GM19455 (cell line): ENCODE results near the gene MEIOC.
"Not testable (repeated sequence)": the region's sequence is repeated elsewhere in the genome, so short reads cannot be mapped to it uniquely, and the experiment has no call there.

ENCODE experiments used
- ATAC-seq: cut with Tn5 transposase; IDR thresholded peaks from one replicate; pipeline ENCODE4 v1.9.1; 2021; ENCODE audit not compliant: unreplicated experiment

The MEIOC gene

DNA sequence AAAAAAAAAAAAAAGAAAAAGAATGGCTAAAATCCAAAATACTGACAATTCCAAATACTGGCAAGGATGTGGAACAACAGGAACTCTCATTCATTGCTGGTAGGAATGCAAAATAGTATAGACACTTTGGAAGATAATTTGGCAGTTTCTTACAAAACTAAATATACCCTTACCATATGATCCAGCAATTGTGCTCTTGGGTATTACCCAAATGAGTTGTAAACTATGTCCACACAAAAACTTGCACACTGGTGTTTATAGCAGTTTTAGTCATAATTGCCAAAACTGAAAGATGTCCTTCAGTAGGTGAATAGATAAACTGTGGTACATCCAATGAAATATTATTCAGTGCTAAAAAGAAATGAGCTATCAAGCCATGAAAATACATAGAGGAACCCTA lies 8.5 kb upstream of the MEIOC start:
- ATAC-seq: no peak

DNA sequence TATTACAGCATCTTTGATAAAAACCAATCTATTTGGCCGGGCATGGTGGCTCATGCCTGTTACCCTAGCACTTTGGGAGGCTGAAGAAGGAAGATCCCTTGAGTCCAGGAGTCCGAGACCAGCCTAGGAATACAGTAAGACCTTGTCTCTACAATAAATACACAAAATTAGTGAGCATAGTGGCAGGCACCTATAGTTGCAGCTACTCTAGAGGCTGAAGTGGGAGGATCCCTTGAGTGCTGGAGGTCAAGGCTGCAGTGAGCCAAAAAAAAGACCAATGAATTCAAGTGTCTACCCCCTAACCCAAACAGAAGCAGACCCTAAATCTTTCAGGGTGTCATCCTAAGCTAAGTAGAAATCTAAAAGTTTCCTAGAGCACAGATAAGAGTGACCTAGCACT lies 7.3 kb upstream of the MEIOC start:
- no peak for ATAC-seq

DNA sequence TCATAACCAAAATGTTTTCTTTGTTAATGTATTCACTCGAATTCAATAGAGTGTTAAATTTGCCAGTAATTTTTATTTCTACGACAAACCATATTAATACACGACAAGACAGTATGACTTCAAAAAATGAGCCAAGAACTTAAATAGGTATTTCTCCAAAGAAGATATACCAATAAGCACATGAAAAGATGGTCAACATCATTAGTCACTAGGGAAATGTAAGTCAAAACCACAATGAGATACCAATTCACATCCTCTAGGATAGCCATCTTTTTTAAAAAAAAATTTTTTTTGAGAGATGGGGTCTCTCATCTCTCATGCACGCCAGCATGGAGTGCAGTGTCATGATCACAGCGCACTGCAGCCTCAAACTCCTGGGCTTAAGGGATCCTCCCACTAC lies 5.0 kb upstream of the MEIOC start:
- no peak for ATAC-seq

DNA sequence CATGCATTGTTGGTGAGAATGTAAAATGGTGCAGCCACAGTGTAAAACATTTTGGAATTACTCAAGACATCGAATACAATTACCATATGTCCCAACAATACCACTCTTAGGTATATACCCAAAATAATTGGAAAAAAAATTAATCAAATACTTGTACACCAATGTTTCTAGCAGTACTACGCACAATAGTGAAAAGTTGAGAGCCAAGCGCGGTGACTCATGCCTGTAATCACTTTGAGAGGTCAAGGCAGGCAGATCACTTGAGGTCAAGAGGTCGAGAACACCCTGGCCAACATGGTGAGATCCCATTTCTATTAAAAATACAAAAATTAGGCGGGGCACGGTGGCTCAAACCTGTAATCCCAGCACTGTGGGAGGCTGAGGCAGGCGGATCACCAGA lies 3.5 kb upstream of the MEIOC start:
- no peak for ATAC-seq

DNA sequence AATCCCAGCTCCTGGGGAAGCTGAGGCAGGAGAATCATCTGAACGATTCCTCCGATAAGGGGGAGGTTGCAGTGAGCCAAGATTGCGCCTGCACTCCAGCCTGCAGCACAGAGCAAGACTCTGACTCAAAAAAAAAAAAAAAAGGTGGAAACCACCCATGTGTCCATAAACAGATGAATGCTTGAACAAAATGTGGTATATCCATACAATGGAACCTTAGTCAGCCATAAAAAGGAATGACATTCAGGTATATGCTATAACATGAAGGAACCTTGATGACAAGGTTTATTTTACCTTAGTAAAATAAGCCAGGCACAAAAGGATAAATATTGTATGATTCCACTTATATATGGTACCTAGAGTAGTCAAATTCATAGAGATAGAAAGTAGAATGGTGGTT lies 2.9 kb upstream of the MEIOC start:
- no peak for ATAC-seq

DNA sequence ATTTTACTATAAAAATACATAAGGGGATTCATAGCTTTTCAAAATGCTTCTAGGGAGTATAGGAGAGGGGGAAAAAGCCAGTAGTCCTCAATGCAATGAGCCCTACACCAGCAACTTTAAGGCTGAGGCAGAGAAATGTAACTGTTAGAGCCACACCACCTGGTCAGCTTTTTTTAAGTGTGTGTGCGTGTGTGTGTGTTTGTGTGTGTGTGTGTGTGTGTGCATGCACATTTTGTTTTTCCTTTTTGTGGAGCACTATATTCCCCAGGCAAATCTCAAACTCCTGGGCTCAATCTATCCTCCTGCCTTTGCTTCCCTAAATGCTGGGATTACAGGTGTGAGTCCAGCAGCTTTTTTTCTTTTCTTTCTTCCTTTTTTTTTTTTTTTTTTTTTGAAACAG lies 2.3 kb upstream of the MEIOC start:
- ATAC-seq: no peak

DNA sequence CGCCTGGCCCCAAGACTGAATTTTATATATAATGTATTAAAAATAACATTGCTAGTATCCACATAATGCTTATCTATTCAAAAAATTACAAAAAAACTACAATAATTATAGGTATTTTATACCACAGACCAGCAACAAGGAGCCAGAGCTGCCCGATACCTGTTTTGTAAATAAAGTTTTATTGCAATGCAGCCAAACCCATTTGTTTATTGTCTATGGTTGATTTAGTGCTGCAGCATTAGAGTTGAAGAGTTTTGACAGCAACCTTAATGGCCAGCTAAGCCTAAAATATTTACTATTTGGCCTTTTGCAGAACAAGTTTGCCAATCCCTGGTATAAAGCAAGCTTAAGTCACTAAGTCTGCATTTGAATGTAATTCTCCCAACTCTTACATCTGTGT lies 5.6 kb downstream of the MEIOC start:
- no peak for ATAC-seq

DNA sequence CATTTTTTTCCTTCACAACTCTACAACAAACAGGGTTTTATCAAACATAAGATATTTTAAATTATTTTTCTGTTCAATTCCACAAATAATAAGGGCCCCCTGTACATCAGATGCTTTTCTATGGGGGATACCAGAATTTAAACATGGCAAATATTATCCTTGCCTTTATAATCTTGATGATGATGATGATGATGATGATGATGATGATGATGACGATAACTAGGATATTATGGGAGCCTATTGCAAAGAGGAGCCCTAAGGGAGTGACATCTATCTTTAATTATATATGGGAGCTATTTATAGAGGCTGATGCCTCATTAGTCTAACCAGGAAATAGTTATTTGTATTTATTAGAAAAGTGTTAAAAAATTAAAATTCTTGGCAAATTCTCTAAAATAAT lies 6.8 kb downstream of the MEIOC start:
- ATAC-seq: no peak

DNA sequence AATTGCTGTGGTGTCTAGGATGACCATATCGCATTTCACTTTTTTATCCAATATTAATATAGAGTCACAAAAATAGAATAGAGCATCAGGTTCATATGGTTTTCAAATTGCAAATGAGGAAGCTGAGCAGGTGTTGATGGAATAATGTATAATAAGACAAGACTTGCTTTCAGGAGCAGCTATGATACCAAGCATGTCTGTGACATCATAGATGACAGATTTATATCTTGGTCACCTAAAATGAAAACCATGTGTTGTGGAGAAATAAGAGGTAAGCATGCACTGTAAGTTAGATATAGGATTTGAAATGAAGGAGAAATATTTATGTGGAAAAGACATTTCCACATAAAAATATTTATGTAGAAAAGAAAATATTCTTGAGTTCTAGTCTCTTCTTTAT lies 8.6 kb downstream of the MEIOC start:
- ATAC-seq: no peak

DNA sequence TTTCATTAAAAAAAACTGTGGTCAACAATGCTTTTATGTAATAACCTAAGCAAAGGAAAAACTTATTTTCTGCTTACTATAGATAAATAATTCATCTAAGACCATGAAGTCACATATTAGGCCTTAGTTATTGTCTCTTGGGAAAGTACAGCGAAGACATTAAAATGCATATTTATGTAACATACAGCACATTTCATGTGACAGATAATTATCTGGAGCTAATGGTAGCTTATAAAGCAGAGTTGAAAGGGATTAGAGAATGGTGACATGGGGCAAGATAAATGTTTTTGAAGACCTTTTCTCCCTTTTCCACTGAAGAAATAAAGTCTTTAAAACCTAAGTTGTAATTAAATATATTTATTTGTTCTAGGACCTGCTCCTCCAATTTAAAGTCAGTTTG lies 9.7 kb downstream of the MEIOC start:
- ATAC-seq: no peak

DNA sequence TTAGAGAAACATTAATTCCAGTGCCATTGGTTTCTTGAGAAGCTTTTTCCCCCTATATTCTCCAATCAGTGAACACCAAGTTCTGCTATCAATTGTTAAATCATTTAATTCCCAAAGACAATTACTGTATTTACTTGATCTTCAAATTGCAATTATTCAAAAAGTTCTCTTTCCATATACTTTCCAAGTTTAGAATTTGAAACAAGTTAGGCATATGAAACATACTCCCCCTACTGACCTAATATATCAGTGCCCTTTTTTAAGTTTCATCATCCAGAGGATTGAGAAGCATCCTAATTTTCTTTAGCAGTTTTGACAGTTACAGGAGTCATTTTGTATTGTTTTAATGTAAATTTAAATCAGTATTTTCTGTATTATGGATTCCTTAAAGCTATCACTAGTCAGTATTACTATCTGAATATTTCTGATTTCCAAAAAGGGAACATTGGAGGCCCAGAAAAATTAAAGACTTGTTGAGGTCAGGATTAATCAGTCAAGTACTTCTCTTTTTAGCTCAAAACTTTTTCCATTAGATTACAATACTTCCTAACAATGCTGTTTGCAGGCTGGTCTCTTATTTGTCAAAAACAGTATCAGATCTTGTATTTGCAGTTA lies 16.3 kb downstream of the MEIOC start:
- no peak for ATAC-seq

DNA sequence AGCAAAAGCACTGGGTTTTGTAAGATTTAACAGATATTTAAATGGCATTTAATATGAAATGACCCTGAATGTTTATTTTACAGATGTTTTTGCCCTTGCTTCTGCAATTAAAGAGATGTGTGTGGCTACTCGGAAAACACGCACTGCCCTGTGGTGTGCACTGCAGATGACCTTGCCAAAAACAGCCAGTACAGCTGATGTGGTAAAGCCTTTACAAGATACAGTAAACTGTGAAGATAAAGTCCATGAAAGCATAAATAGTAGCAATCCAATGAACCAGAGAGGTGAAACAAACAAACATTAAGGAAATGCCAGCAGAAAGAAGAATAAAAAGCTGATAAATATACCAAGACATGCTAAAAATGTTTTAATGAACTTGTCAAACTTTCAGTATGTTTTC lies 17.6 kb downstream of the MEIOC start:
- no peak for ATAC-seq

DNA sequence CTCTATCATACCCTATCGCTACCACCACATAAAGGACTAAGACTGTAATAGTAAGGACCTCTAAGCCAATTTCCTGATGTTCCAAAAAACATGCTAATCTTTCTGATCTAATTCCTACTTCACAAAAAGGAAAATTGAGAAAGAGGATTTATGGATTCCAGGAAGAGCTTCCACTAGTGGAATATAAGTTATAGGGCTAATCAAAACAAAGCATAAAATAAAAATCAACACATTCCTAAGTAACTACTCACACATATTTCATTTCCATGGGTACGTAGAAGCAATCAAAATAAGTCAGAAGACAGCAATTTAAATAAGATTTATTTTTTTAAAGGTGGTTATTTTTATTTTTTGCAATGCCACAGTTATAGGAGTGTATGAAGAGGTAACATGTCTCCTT lies 20.9 kb downstream of the MEIOC start:
- ATAC-seq: no peak

DNA sequence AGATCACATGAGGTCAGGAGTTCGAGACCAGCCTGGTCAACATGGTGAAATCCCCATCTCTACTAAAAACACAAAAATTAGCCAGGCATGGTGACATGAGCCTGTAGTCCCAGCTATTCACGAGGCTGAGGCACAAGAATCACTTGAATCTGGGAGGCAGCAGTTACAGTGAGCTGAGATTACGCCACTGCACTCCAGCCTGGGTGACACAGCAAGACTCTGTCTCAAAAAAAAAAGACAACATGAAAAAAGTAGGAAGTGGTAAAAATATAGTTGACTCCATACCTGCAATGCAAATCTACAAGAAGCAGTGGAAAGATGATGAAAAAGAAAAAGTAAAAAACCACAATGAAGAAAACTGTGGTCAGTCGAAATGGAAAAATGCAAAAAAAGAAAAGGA lies 27.0 kb downstream of the MEIOC start:
- ATAC-seq: not testable (repeated sequence)

DNA sequence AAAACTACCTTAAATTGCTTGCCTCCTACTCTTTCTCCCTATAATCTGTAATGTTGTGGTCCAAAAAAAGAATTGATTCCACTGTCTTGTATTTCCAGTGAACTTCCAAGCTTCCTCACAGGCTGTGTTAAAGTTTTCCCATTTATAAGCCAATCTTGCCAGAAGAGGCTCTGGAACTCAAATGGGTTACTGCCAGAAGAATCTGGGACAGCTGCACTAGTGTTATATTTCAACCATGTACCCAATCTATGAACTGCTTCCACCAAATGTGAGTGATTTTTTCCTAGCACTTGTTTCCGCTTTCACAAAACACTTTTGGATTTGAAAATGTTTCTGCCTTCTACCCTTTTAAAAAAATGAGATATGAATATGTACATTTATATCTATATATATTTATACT lies 31.5 kb downstream of the MEIOC start:
- ATAC-seq: no peak

DNA sequence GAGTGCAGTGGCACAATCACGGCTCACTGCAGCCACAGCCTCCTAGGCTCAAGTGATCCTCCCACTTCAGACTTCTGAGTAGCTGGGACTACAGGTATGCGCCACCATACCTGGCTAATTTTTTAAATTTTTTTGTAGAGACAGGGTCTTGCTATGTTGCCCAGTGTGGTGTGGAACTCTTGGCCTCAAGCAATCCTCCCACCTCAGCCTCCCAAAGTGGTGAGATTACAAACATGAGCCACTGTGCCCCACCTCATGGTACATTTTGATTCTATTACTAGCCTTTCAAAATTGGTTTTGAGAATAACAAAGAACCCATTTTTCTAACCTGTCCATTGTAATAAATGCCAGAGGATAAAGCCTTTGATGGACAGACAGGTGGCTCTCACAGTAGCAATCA lies 31.9 kb downstream of the MEIOC start:
- no peak for ATAC-seq

DNA sequence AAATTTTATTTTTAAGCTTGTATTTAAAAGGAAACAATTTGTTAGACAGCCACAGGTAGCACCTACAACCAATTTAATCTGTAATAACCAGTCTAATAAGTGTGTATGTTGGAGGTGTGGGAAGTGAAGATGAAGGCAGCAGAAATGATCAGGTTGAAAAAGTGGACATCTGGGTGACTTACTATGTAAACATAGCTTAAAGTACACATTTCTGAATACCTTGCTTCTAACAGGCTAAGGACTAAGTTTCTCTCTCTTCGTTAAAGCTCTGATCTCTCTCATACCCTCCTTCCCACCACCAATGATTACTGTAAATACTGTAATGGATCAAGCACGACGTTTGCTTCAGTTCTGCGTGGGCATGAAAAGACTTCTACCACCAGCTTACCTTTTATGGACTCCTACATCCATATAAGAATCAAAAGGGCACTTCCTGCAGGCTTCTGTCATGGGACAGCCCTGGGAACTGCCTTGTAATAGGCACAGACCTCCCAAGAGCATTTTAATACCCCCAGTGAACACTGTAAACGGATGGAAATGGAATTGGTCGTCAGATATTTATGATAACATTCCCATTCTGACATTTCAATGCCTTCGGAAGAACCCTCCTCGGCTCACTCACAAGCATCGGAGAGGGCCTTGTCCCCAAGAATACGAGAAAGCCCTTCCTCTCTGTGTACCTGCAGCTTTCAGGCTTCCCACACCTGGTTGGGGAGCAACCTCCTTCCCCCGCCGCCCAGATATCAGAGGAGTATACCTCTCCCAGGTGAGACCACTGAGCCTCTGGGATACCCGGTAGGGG lies 32.6 kb downstream of the MEIOC start:
- peak; percentile 15 for ATAC-seq

DNA sequence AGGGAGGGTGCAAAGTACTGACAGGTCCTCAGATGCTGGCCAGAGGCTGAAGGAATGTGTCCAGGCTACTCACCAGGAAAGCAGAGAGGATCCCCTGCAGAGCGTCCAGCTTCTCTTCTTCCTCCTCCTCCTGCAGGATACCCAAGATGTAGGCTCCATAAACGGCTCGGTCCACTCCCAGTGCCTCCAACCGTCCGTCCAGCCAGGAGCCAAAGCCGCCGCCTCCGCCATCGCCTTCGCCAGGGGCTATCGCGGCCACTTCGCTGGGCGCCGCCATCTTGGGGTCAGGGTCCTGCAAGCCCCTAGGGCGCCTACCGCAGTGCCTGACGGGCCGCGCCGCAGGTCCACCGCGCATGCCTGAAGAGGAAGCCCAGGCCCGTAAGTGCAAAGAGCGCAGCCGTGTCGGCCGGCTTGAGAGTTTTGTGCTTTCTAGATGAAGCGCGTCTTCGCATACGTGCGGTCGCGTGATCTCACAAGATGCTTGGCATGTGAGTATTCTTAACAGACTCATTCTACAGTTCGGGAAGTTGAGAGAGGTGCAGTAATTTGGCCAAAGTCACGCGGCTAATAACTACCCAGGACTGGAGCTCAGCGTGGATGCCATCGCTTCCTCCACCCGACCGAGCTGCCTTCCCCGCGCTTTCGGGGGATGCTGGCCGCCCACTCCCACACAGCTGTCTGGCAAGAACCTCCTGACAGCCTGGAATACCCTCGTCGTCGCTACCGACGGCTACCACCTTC lies 33.4 kb downstream of the MEIOC start, which contains the start of gene CCDC43:
CCDC43 (minus strand) TSS at position 300 of the 741 bp plus-strand sequence; CDS start at position 277, 23 bp downstream.
- ATAC-seq: peak; percentile 79

DNA sequence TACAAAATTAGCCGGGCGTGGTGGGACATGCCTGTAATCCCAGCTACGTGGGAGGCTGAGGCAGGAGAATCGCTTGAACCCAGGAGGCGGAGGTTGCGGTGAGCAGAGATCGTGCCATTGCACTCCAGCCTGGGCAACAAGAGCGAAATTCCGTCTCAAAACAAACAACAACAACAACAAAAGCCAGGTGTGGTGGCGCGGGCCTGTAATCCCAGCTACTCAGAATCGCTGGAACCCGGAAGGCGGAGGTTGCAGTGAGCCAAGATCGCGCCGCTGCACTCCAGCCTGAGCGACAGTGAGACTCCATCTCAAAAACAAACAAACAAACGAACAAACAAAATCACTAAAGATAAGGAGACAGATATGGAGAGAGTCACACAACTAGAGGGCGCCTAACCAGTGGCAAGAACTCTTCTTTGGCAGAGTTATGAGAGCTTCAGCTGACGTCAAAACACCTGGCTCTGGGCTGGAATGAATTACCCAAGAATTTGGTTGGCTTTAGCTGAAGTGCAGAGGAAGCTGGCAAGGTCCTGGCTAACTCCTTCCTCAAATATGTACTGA lies 34.6 kb downstream of the MEIOC start:
- not testable (repeated sequence) for ATAC-seq

DNA sequence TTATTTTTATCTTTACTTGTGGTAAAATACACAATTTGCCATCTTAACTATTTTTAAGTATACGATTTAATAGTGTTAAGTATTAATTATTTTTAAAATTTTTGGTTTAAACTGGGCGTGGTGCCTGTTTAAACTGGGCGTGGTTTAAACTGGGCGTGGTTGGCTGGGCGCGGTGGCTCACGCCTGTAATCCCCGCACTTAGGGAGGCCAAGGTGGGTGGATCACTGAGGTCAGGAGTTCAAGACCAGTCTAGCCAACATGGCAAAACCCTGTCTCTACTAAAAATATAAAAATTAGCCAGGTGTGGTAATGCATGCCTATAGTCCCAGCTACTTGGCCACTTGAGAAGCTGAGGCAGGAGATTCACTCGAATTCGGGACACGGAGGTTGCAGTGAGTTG lies 37.3 kb downstream of the MEIOC start:
- ATAC-seq: no peak

DNA sequence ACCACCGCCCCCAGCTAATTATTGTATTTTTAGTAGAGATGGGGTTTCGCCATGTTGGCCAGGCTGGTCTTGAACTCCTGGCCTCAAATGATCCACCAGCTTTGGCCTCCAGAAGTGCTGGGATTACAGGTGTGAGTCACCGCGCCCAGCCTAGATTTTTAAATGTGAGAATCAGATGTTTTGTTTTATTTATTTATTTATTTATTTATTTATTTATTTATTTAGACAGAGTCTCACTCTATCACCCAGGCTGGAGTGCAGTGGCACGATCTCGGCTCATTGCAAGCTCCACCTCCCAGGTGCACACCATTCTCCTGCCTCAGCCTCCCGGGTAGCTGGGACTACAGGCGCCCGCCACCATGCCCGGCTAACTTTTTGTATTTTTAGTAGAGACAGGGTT lies 44.0 kb downstream of the MEIOC start:
- not testable (repeated sequence) for ATAC-seq
